Nephron (organoid): ENCODE measurements around the gene CAPN12.

Experiments used
- H3K27ac Mint-ChIP-seq, 3 experiments: 2 replicates each; pipeline ENCODE4 v1.8.0; 2020; ENCODE audit warnings: mixed read lengths in 3 of 3, mild to moderate bottlenecking in 2 of 3, moderate library complexity in 1 of 3
- H3K27me3 Mint-ChIP-seq: 2 replicates; pipeline ENCODE4 v1.8.0; 2021; ENCODE audit warnings: low read depth, mild to moderate bottlenecking, moderate library complexity, mixed read lengths
- H3K36me3 Mint-ChIP-seq: 2 replicates; pipeline ENCODE4 v1.8.0; 2020; ENCODE audit warnings: low read depth, mixed read lengths
- H3K4me1 Mint-ChIP-seq: 2 replicates; pipeline ENCODE4 v1.8.0; 2020; ENCODE audit warnings: mixed read lengths
- H3K4me3 Mint-ChIP-seq, 3 experiments: 2 replicates each; pipeline ENCODE4 v1.8.0; 2020; ENCODE audit warnings: mild to moderate bottlenecking in 3 of 3, mixed read lengths in 3 of 3, moderate library complexity in 2 of 3
- H3K9me3 Mint-ChIP-seq: 2 replicates; pipeline ENCODE4 v1.8.0; 2020; ENCODE audit warnings: mixed read lengths
- CTCF ChIP-seq, 3 experiments: fragments of 200-600 bp; sonication (generic); IDR thresholded peaks; one replicate each; pipeline ENCODE4 v1.5.0; 2021; ENCODE audit warnings: antibody characterized with exemption in 3 of 3; ENCODE audit not compliant: unreplicated experiment in 3 of 3

The CAPN12 gene

GRCh38 chr19:38727306-38727867 lies 16.9 kb downstream of the CAPN12 start:
- H3K4me3 Mint-ChIP-seq: no peak overlapping the region
- no peaks in the 10 kb centered on the region for H3K9me3 Mint-ChIP-seq
- H3K27ac Mint-ChIP-seq: no peak overlapping the region
- peaks cover 1% of the 10 kb centered on the region for H3K4me1 Mint-ChIP-seq
- no peak for TF ChIP-seq CTCF (IDR thresholded peaks at IDR 0.05; ENCODE audit: unreplicated experiment in 3 of 3)
- H3K36me3 Mint-ChIP-seq: peaks cover 46% of the 10 kb centered on the region
- H3K27me3 Mint-ChIP-seq: no peaks in the 10 kb centered on the region

DNA sequence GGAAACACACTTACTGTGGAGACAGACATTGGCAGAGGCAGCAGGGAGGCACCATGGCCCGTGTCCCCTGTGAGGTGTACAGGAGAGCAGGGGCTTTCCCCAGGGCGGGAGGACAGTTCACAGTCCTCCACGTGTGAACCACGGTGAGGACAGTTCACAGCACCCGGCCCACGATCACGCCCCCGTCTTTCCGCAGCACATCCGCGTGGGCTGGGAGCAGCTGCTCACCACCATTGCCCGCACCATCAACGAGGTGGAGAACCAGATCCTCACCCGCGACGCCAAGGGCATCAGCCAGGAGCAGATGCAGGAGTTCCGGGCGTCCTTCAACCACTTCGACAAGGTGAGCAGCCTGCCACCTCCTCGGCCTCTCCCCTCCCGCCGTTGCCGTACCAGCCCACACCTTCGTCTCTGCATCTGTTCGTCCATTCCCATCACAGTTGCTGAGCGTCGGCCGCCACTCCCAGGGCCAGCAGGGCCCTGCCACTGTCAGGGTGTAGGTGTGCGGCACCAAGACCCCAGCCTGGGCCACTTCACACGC lies 17.4 kb downstream of the CAPN12 start:
- Mint-ChIP-seq H3K4me3 (no peak overlapping the region), H3K27me3 (no peaks in the 10 kb centered on the region), H3K36me3 (peaks cover 42% of the 10 kb centered on the region), H3K27ac (peak overlapping the region in 1 of 3 experiments; percentile 32), H3K4me1 (peaks cover 6% of the 10 kb centered on the region), H3K9me3 (no peaks in the 10 kb centered on the region)
- TF ChIP-seq CTCF (IDR thresholded peaks at IDR 0.05; ENCODE audit: unreplicated experiment in 3 of 3): no peak

DNA sequence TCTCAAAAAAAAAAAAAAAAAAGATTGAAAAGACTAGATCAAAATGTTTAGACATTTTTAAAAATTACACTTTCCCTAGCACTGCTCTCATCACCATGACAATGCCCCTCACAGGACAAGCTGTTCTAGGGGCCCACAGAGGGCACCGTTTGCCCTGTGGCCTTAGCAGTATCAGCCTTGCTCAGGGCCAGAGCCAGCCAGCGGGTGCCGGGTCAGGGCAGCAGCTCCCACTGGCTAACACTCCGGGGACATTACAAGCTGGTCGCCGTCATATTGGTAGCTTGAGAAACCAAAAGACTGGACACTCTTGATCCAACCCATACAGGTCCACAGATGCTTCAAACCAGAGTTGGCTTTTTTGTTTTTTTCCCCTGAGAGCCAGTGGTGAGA lies 18.0 kb downstream of the CAPN12 start:
- TF ChIP-seq CTCF (IDR thresholded peaks at IDR 0.05; ENCODE audit: unreplicated experiment in 3 of 3): no peak
- Mint-ChIP-seq H3K9me3 (no peaks in the 10 kb centered on the region), H3K36me3 (peaks cover 39% of the 10 kb centered on the region), H3K27me3 (no peaks in the 10 kb centered on the region), H3K4me3 (no peak overlapping the region), H3K4me1 (peaks cover 6% of the 10 kb centered on the region), H3K27ac (peak overlapping the region in 1 of 3 experiments; percentile 32)

GRCh38 chr19:38725469-38726283 lies 18.6 kb downstream of the CAPN12 start:
- TF ChIP-seq CTCF (IDR thresholded peaks at IDR 0.05; ENCODE audit: unreplicated experiment in 3 of 3): no peak
- H3K4me3 Mint-ChIP-seq: no peak overlapping the region

GRCh38 chr19:38723990-38724854 lies 20.1 kb downstream of the CAPN12 start:
- Mint-ChIP-seq H3K4me3 (no peak overlapping the region), H3K27me3 (no peaks in the 10 kb centered on the region), H3K4me1 (peaks cover 11% of the 10 kb centered on the region), H3K36me3 (peaks cover 36% of the 10 kb centered on the region), H3K9me3 (no peaks in the 10 kb centered on the region), H3K27ac (peak overlapping the region in 1 of 3 experiments; percentile 78)
- TF ChIP-seq CTCF (IDR thresholded peaks at IDR 0.05; ENCODE audit: unreplicated experiment in 3 of 3): no peak

More at GRCh38 chr19:38725469-38726283, 18.6 kb downstream of the CAPN12 start:
- Mint-ChIP-seq H3K27ac (peak overlapping the region in 1 of 3 experiments; percentile 32), H3K9me3 (no peaks in the 10 kb centered on the region), H3K4me1 (peaks cover 6% of the 10 kb centered on the region), H3K27me3 (no peaks in the 10 kb centered on the region), H3K36me3 (peaks cover 44% of the 10 kb centered on the region)
